DND-41 (cell line): ENCODE measurements around the gene WDPCP.
"Not testable (repeated sequence)": the region's sequence is repeated elsewhere in the genome, so short reads cannot be mapped to it uniquely, and the experiment has no call there.

Experiments
- EZH2 ChIP-seq: IDR thresholded peaks from 3 replicates; pipeline ENCODE4 v1.6.1; 2012; ENCODE audit warnings: borderline replicate concordance, low read depth, mild to moderate bottlenecking, moderate library complexity, low read length, inconsistent platforms; ENCODE audit not compliant: severe bottlenecking
- TF ChIP-seq, protein P1 (sequence below): IDR thresholded peaks from 2 replicates; pipeline ENCODE4 v1.5.1; 2012; ENCODE audit warnings: borderline replicate concordance, low read length, moderate library complexity, mild to moderate bottlenecking; ENCODE audit not compliant: poor library complexity, severe bottlenecking; ENCODE audit errors: extremely low read depth

GRCh38 chr2:63136683-63137082, 451.6 kb downstream of the WDPCP start:
- TF ChIP-seq, protein P1, sequence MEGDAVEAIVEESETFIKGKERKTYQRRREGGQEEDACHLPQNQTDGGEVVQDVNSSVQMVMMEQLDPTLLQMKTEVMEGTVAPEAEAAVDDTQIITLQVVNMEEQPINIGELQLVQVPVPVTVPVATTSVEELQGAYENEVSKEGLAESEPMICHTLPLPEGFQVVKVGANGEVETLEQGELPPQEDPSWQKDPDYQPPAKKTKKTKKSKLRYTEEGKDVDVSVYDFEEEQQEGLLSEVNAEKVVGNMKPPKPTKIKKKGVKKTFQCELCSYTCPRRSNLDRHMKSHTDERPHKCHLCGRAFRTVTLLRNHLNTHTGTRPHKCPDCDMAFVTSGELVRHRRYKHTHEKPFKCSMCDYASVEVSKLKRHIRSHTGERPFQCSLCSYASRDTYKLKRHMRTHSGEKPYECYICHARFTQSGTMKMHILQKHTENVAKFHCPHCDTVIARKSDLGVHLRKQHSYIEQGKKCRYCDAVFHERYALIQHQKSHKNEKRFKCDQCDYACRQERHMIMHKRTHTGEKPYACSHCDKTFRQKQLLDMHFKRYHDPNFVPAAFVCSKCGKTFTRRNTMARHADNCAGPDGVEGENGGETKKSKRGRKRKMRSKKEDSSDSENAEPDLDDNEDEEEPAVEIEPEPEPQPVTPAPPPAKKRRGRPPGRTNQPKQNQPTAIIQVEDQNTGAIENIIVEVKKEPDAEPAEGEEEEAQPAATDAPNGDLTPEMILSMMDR: not testable (repeated sequence)
- TF ChIP-seq EZH2: not testable (repeated sequence)
